ENCODE results near the gene ALDH3A1. TPM values are rescaled to one million over a fixed set of nuclear protein-coding genes. Genes with fewer than 3 reads are reported as not detected.

ALDH3A1 gene
- total and polyA plus RNA-seq, 4 donors: 1.5 to 44.2 (median 13.6) TPM

DNA sequence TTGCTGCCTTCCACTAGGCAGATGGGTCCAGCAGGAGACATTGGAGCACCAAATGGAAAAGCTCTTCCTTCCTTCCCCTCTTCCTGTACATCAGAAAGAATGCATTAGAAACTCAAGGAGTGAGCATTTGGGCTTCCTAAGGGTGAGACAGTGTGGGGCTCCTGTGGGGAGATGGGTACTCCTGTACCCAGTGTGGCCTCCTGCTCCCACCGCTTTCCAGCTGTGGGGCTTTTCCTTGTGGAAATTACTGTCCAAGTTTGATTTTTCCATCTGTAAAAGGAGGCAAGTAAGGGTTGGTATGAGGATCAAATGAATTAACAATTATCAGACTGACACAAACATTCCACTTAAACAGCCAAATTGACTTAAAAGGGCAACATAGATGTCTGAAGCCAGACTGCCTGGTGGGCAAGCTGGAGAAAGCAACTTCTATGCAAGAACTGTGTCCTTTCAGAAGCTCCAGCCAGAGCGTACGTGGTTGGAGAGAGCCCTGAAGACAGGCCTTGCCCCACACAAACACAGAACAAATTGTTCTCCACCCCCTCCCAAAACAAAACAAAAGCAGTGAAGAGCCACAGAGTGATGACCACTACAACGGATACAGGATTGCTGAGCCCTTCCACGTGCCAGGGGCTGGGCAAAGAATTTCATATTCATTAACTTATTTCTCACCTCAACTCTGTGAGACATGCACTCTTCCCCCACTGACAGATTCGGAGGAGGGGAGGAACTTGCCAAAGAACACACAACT is 23.1 kb upstream of the ALDH3A1 start:
- H3K9me3 ChIP-seq (ENCODE audit: control insufficient read depth in 4 of 4, insufficient read depth in 3 of 4, low read length in 3 of 4): no peaks in the 10 kb centered on the region
- 88 to 92% methylated on average over 6 of the region's 6 CpGs for WGBS, 2 donors
- TF ChIP-seq, protein P1, sequence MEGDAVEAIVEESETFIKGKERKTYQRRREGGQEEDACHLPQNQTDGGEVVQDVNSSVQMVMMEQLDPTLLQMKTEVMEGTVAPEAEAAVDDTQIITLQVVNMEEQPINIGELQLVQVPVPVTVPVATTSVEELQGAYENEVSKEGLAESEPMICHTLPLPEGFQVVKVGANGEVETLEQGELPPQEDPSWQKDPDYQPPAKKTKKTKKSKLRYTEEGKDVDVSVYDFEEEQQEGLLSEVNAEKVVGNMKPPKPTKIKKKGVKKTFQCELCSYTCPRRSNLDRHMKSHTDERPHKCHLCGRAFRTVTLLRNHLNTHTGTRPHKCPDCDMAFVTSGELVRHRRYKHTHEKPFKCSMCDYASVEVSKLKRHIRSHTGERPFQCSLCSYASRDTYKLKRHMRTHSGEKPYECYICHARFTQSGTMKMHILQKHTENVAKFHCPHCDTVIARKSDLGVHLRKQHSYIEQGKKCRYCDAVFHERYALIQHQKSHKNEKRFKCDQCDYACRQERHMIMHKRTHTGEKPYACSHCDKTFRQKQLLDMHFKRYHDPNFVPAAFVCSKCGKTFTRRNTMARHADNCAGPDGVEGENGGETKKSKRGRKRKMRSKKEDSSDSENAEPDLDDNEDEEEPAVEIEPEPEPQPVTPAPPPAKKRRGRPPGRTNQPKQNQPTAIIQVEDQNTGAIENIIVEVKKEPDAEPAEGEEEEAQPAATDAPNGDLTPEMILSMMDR (IDR thresholded peaks at IDR 0.05; ENCODE audit: control extremely low read depth, extremely low read depth): no peak
- DNase-seq: no peak
- no peak overlapping the region for H3K27ac ChIP-seq (ENCODE audit: low read depth in 1 of 2, low read length in 1 of 2)
- no peak overlapping the region for H3K9ac ChIP-seq (ENCODE audit: insufficient read depth in 1 of 2, low read length in 2 of 2)
- H3K4me1 ChIP-seq (ENCODE audit: control insufficient read depth in 5 of 5, insufficient read depth in 5 of 5, low read length in 5 of 5): peaks cover 0 to 2% (median 0%) of the 10 kb centered on the region in 5 donors
- no peak overlapping the region for H3K4me3 ChIP-seq
- no peak for ATAC-seq (ENCODE audit: insufficient read depth, low FRiP score)
- H3K36me3 ChIP-seq (ENCODE audit: control insufficient read depth in 4 of 4, insufficient read depth in 4 of 4, low read length in 4 of 4): peaks cover 4 to 7% (median 5%) of the 10 kb centered on the region in 4 donors
- H3K27me3 ChIP-seq (ENCODE audit: control insufficient read depth in 3 of 3, insufficient read depth in 3 of 3, low read length in 2 of 3): no peaks in the 10 kb centered on the region

DNA sequence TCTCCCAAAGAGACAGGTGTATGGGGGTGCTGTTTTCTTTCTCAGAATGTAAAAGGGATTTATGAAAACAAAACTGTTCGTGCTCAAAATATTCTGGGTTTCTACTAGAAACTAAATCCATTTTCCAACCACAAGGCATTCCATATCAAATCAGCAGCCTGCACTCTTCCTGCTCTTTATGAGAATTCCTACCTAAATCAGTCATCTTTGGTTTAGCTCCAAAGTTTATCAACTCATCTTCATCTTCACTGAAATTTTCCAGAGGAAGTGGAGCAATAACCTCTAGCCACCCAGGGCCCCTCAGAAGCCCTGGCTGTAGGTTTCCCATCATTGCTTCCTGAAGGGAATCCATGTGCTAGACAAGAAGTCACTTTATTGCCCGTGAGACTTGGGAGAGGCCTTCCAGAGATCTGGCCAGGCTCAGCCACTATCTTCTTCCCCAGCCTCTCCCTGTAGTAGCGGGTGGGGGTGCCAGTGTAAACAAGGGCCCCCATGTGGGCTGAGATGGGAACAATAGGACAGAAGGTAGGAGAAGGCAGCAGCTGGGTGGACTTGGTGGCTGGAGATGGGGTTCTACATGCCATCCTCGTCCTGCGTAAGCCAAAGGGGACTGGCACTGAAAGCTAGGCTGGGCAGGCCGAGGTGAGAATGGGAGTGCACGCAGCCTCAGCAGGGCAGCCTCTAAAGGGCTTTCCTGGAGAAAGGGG is 22.0 kb upstream of the ALDH3A1 start:
- H3K4me3 ChIP-seq: no peak overlapping the region
- no peaks in the 10 kb centered on the region for H3K27me3 ChIP-seq (ENCODE audit: control insufficient read depth in 3 of 3, insufficient read depth in 3 of 3, low read length in 2 of 3)
- 83 to 87% methylated on average over 7 of the region's 7 CpGs for WGBS, 2 donors
- no peaks in the 10 kb centered on the region for H3K9me3 ChIP-seq (ENCODE audit: control insufficient read depth in 4 of 4, insufficient read depth in 3 of 4, low read length in 3 of 4)
- DNase-seq (no peak), ATAC-seq (ENCODE audit: insufficient read depth, low FRiP score) (no peak)
- H3K9ac ChIP-seq (ENCODE audit: insufficient read depth in 1 of 2, low read length in 2 of 2): no peak overlapping the region
- H3K27ac ChIP-seq (ENCODE audit: low read depth in 1 of 2, low read length in 1 of 2): no peak overlapping the region
- peaks cover 0 to 6% (median 4%) of the 10 kb centered on the region in 4 donors for H3K36me3 ChIP-seq (ENCODE audit: control insufficient read depth in 4 of 4, insufficient read depth in 4 of 4, low read length in 4 of 4)
- TF ChIP-seq, protein P1 (IDR thresholded peaks at IDR 0.05; ENCODE audit: control extremely low read depth, extremely low read depth): no peak
- H3K4me1 ChIP-seq (ENCODE audit: control insufficient read depth in 5 of 5, insufficient read depth in 5 of 5, low read length in 5 of 5): peaks cover 0 to 2% (median 0%) of the 10 kb centered on the region in 5 donors

DNA sequence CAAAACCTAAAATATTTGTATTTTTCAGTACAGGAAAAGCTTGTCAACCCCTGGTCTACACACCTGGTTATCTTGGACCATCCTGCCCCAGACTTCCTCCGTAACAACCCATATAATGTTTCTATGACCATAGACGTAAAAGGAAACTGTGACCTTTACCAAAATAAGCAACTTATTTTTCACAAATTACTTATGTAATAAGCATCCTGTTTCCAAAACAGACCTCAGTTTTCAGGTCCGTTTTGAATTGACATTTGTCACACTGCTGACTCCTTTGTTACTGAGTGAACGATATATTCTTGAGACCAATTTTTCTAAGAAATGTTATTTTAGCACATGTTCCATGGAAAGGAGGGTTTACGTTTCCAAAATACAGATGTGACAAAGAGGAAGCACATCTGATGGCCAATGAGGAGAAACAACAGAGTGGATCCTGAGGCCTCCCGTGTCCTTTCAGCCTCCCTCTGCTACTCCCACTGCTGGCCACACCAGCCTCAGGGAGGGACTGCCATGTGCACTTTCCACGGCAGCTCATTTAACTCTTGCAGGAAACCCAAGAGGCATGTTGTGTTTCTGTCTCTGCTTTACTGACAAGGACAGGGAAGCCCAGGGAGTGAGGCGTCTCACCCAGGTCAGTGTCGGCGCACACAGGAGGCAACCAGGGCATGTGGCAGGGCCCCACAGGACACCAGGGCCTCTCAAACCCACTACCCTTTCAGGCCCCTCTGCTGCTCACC is 20.1 kb upstream of the ALDH3A1 start:
- TF ChIP-seq, protein P1 (IDR thresholded peaks at IDR 0.05; ENCODE audit: control extremely low read depth, extremely low read depth): no peak
- no peaks in the 10 kb centered on the region for H3K9me3 ChIP-seq (ENCODE audit: control insufficient read depth in 4 of 4, insufficient read depth in 3 of 4, low read length in 3 of 4)
- peaks cover 0 to 2% (median 0%) of the 10 kb centered on the region in 5 donors for H3K4me1 ChIP-seq (ENCODE audit: control insufficient read depth in 5 of 5, insufficient read depth in 5 of 5, low read length in 5 of 5)
- no peak overlapping the region for H3K27ac ChIP-seq (ENCODE audit: low read depth in 1 of 2, low read length in 1 of 2)
- no peak overlapping the region for H3K4me3 ChIP-seq
- ATAC-seq (ENCODE audit: insufficient read depth, low FRiP score) (no peak), DNase-seq (no peak)
- no peak overlapping the region for H3K9ac ChIP-seq (ENCODE audit: insufficient read depth in 1 of 2, low read length in 2 of 2)
- WGBS, 2 donors: 47 to 56% methylated on average over 10 of the region's 10 CpGs
- no peaks in the 10 kb centered on the region for H3K27me3 ChIP-seq (ENCODE audit: control insufficient read depth in 3 of 3, insufficient read depth in 3 of 3, low read length in 2 of 3)
- H3K36me3 ChIP-seq (ENCODE audit: control insufficient read depth in 4 of 4, insufficient read depth in 4 of 4, low read length in 4 of 4): peaks cover 0 to 3% (median under 1%) of the 10 kb centered on the region in 4 donors

All from lung (tissue), 12 donors.